Trophoblast cell (in vitro differentiated cells and primary cell): Measurements from ENCODE around the gene ZMAT3.

Source experiments
- DNase-seq, 2 donors: peaks; one replicate each; pipeline ENCODE4 v3.0.0-alpha.2; 2016
- H2AFZ ChIP-seq: 2 replicates; pipeline ENCODE4 v1.6.1; 2013; ENCODE audit warnings: low read length, moderate library complexity, mild to moderate bottlenecking; ENCODE audit not compliant: insufficient read depth, poor library complexity
- H2AK5ac ChIP-seq: 2 replicates; pipeline ENCODE4 v1.6.1; 2013; ENCODE audit warnings: mild to moderate bottlenecking, low read length
- H2BK120ac ChIP-seq: 2 replicates; pipeline ENCODE4 v1.6.1; 2013; ENCODE audit warnings: low read length, mild to moderate bottlenecking, moderate library complexity; ENCODE audit not compliant: insufficient read depth, poor library complexity
- H2BK12ac ChIP-seq: 2 replicates; pipeline ENCODE4 v1.6.1; 2013; ENCODE audit warnings: mild to moderate bottlenecking, low read length, moderate library complexity
- H2BK5ac ChIP-seq: 2 replicates; pipeline ENCODE4 v1.6.1; 2013; ENCODE audit warnings: low read length, low read depth, moderate library complexity, mild to moderate bottlenecking; ENCODE audit not compliant: poor library complexity
- H3K14ac ChIP-seq: 2 replicates; pipeline ENCODE4 v1.6.1; 2013; ENCODE audit warnings: mild to moderate bottlenecking, low read length
- H3K18ac ChIP-seq: 2 replicates; pipeline ENCODE4 v1.6.1; 2013; ENCODE audit warnings: mild to moderate bottlenecking, low read length
- H3K23ac ChIP-seq: 2 replicates; pipeline ENCODE4 v1.6.1; 2013; ENCODE audit warnings: low read length
- H3K27ac ChIP-seq: 2 replicates; pipeline ENCODE4 v1.5.1; 2013; ENCODE audit warnings: low read depth, mild to moderate bottlenecking, inconsistent platforms, low read length, moderate library complexity
- H3K27me3 ChIP-seq: 2 replicates; pipeline ENCODE4 v1.6.1; 2013; ENCODE audit warnings: inconsistent platforms, mild to moderate bottlenecking, low read length, moderate library complexity; ENCODE audit not compliant: insufficient read depth
- H3K36me3 ChIP-seq, 2 experiments: 1 replicate in 1 of 2; 2 replicates in 1 of 2; pipeline ENCODE4 v1.6.1; 2013; ENCODE audit warnings: low read length in 2 of 2, mild to moderate bottlenecking in 2 of 2, moderate library complexity in 1 of 2; ENCODE audit not compliant: insufficient read depth in 2 of 2, control insufficient read depth in 1 of 2
- H3K4ac ChIP-seq: 2 replicates; pipeline ENCODE4 v1.6.1; 2013; ENCODE audit warnings: low read depth, mild to moderate bottlenecking, low read length, moderate library complexity
- H3K4me1 ChIP-seq, 2 experiments: 1 replicate in 1 of 2; 2 replicates in 1 of 2; pipeline ENCODE4 v1.6.1; 2013; ENCODE audit warnings: low read length in 2 of 2, mild to moderate bottlenecking in 2 of 2, moderate library complexity in 1 of 2; ENCODE audit not compliant: insufficient read depth in 2 of 2, control insufficient read depth in 1 of 2
- H3K4me2 ChIP-seq: 2 replicates; pipeline ENCODE4 v1.6.1; 2013; ENCODE audit warnings: inconsistent platforms, mild to moderate bottlenecking, low read length, moderate library complexity
- H3K4me3 ChIP-seq: 2 replicates; pipeline ENCODE4 v1.5.1; 2013; ENCODE audit warnings: mild to moderate bottlenecking, low read depth, low read length, inconsistent platforms
- H3K79me1 ChIP-seq: one replicate; pipeline ENCODE4 v1.6.1; 2013; ENCODE audit warnings: low read length
- H3K79me2 ChIP-seq: 2 replicates; pipeline ENCODE4 v1.6.1; 2013; ENCODE audit warnings: low read length, mild to moderate bottlenecking; ENCODE audit not compliant: control insufficient read depth, insufficient read depth, poor library complexity
- H3K9ac ChIP-seq: 2 replicates; pipeline ENCODE4 v1.6.1; 2013; ENCODE audit warnings: mild to moderate bottlenecking, low read length
- H3K9me3 ChIP-seq: 2 replicates; pipeline ENCODE4 v1.6.1; 2013; ENCODE audit warnings: low read depth, mild to moderate bottlenecking, control low read depth, inconsistent platforms, low read length; ENCODE audit not compliant: insufficient read depth
- H4K12ac ChIP-seq: 2 replicates; pipeline ENCODE4 v1.6.1; 2013; ENCODE audit warnings: low read depth, mild to moderate bottlenecking, low read length, moderate library complexity
- H4K8ac ChIP-seq: 2 replicates; pipeline ENCODE4 v1.6.1; 2013; ENCODE audit warnings: low read depth, mild to moderate bottlenecking, low read length, moderate library complexity
- H4K91ac ChIP-seq: one replicate; pipeline ENCODE4 v1.6.1; 2013; ENCODE audit warnings: low read depth, mild to moderate bottlenecking, low read length, moderate library complexity
- WGBS: extraction: QIAGEN DNeasy Blood & Tissue Kit; methylation state at CpG from one replicate; pipeline ENCODE4 v1.1.7; 2013; ENCODE audit warnings: missing lambda C conversion rate; ENCODE audit not compliant: insufficient read length, insufficient coverage; ENCODE audit errors: extremely low coverage; 5-methylcytosine and 5-hydroxymethylcytosine counted together

ZMAT3 gene

GRCh38 chr3:179071027-179071322, 634 bp downstream of the ZMAT3 start:
- Histone ChIP-seq H4K91ac (no peak overlapping the region), H3K4me2 (peak overlapping the region; percentile 92), H2BK5ac (no peak overlapping the region), H2BK120ac (no peak overlapping the region), H3K23ac (no peak overlapping the region), H3K9me3 (no peaks in the 10 kb centered on the region), H3K14ac (no peak overlapping the region), H3K4me3 (peak overlapping the region; percentile 77), H3K27ac (no peak overlapping the region), H3K18ac (no peak overlapping the region), H3K79me2 (peaks cover 2% of the 10 kb centered on the region), H3K4me1 (peaks cover 2 to 5% of the 10 kb centered on the region in 2 experiments), H2AFZ (no peak overlapping the region), H4K8ac (no peak overlapping the region), H3K79me1 (peaks cover 7% of the 10 kb centered on the region), H3K4ac (no peak overlapping the region), H4K12ac (no peak overlapping the region), H3K27me3 (no peaks in the 10 kb centered on the region), H3K9ac (peak overlapping the region; percentile 30), H3K36me3 (peaks cover 4 to 5% of the 10 kb centered on the region in 2 experiments), H2AK5ac (no peak overlapping the region), H2BK12ac (no peak overlapping the region)
- no CpG with 5 or more reads among the region's 8 CpGs for WGBS
- DNase-seq = no peak

GRCh38 chr3:179069762-179070390, 1.7 kb downstream of the ZMAT3 start:
- Histone ChIP-seq H4K8ac (no peak overlapping the region), H2AFZ (no peak overlapping the region), H3K4me2 (peak overlapping the region; percentile 43), H3K9me3 (no peaks in the 10 kb centered on the region), H4K12ac (no peak overlapping the region), H2BK120ac (no peak overlapping the region), H2BK5ac (no peak overlapping the region), H3K27me3 (no peaks in the 10 kb centered on the region), H3K23ac (no peak overlapping the region), H2BK12ac (no peak overlapping the region), H2AK5ac (no peak overlapping the region), H3K4me3 (no peak overlapping the region), H3K36me3 (peaks cover 4 to 7% of the 10 kb centered on the region in 2 experiments), H3K14ac (no peak overlapping the region), H3K4me1 (peaks cover 2 to 5% of the 10 kb centered on the region in 2 experiments), H3K79me1 (peaks cover 7% of the 10 kb centered on the region), H3K79me2 (peaks cover 2% of the 10 kb centered on the region), H3K27ac (no peak overlapping the region), H3K9ac (no peak overlapping the region), H3K4ac (no peak overlapping the region), H4K91ac (no peak overlapping the region), H3K18ac (no peak overlapping the region)
- DNase-seq = no peak
- WGBS = no CpG with 5 or more reads among the region's 1 CpG

- H3K27me3 ChIP-seq = no peaks in the 10 kb centered on the region
- H3K4me3 ChIP-seq = no peak overlapping the region
- no peak overlapping the region for H2BK120ac ChIP-seq
- no peak overlapping the region for H2BK5ac ChIP-seq
- no peak overlapping the region for H3K23ac ChIP-seq
- H3K36me3 ChIP-seq = peaks cover 4 to 7% of the 10 kb centered on the region in 2 experiments
- H3K79me1 ChIP-seq = peaks cover 7% of the 10 kb centered on the region
- H3K18ac ChIP-seq = no peak overlapping the region
- H3K27ac ChIP-seq = no peak overlapping the region
- no CpG with 5 or more reads among the region's 5 CpGs for WGBS
- H3K9ac ChIP-seq = peak overlapping the region; percentile 61
- H3K79me2 ChIP-seq = peaks cover 2% of the 10 kb centered on the region
- no peak overlapping the region for H2AFZ ChIP-seq
- H3K9me3 ChIP-seq = no peaks in the 10 kb centered on the region
- no peak overlapping the region for H2AK5ac ChIP-seq
- H3K4me2 ChIP-seq = no peak overlapping the region
- no peak overlapping the region for H4K8ac ChIP-seq
- no peak overlapping the region for H3K4ac ChIP-seq
- H4K91ac ChIP-seq = no peak overlapping the region
- no peak overlapping the region for H2BK12ac ChIP-seq
- DNase-seq = no peak
- H3K4me1 ChIP-seq = peaks cover 2 to 7% of the 10 kb centered on the region in 2 experiments
- H4K12ac ChIP-seq = no peak overlapping the region
- no peak overlapping the region for H3K14ac ChIP-seq
These were observed 2.7 kb downstream of the ZMAT3 start for GRCh38 chr3:179068779-179069530.

- no peak overlapping the region for H3K4me3 ChIP-seq
- peaks cover 4 to 7% of the 10 kb centered on the region in 2 experiments for H3K36me3 ChIP-seq
- H3K79me1 ChIP-seq = peaks cover 7% of the 10 kb centered on the region
- H3K9me3 ChIP-seq = no peaks in the 10 kb centered on the region
- H4K91ac ChIP-seq = no peak overlapping the region
- DNase-seq = no peak
- no peak overlapping the region for H2AFZ ChIP-seq
- no peaks in the 10 kb centered on the region for H3K27me3 ChIP-seq
- H3K23ac ChIP-seq = no peak overlapping the region
- H2BK120ac ChIP-seq = no peak overlapping the region
- H3K4ac ChIP-seq = peak overlapping the region; percentile 50
- H4K8ac ChIP-seq = no peak overlapping the region
- no peak overlapping the region for H3K14ac ChIP-seq
- peaks cover 2 to 7% of the 10 kb centered on the region in 2 experiments for H3K4me1 ChIP-seq
- H3K4me2 ChIP-seq = no peak overlapping the region
- H3K27ac ChIP-seq = no peak overlapping the region
- peaks cover 2% of the 10 kb centered on the region for H3K79me2 ChIP-seq
- H3K18ac ChIP-seq = peak overlapping the region; percentile 65
- H4K12ac ChIP-seq = no peak overlapping the region
- no CpG with 5 or more reads among the region's 4 CpGs for WGBS
- no peak overlapping the region for H3K9ac ChIP-seq
- no peak overlapping the region for H2BK12ac ChIP-seq
- H2BK5ac ChIP-seq = no peak overlapping the region
- H2AK5ac ChIP-seq = no peak overlapping the region
These were observed 3.8 kb downstream of the ZMAT3 start for GRCh38 chr3:179067839-179068238.
